Hepatocyte (in vitro differentiated cells): ENCODE results near the gene ADCY6.

Source experiments
- CTCF ChIP-seq: fragments of 200-600 bp; sonication (generic); IDR thresholded peaks from 2 replicates; pipeline ENCODE4 v1.5.1; 2016; ENCODE audit warnings: antibody characterized with exemption, mild to moderate bottlenecking; ENCODE audit not compliant: poor library complexity
- EZH2 ChIP-seq: fragments of 200-600 bp; sonication (generic); IDR thresholded peaks from 2 replicates; pipeline ENCODE4 v1.6.1; 2016; ENCODE audit warnings: antibody characterized with exemption, mild to moderate bottlenecking, borderline replicate concordance

GRCh38 chr12:48813465-48814261 lies 24.8 kb upstream of the ADCY6 start:
- TF ChIP-seq CTCF = no peak
- no peak for TF ChIP-seq EZH2
